H1 (cell line): ENCODE measurements around the gene SPATA25. TPM values are rescaled to one million over a fixed set of nuclear protein-coding genes. Genes with fewer than 3 reads are reported as not detected.

Source experiments
- CTCF ChIA-PET: fragments of 300-600 bp; sonication (Branson Sonifier 250); formaldehyde crosslinking; loops from one replicate; lab custom pipeline; 2021; ENCODE audit not compliant: partially characterized antibody; lab: Charles Lee
- POLR2A ChIA-PET: fragments of 300-600 bp; sonication (Branson Sonifier 250); formaldehyde crosslinking; loops from one replicate; lab custom pipeline; 2021; ENCODE audit warnings: inconsistent platforms; ENCODE audit not compliant: partially characterized antibody; lab: Charles Lee
- DNase-seq, 2 experiments: peaks; one replicate each; pipeline versions ENCODE4 v3.0.0 to v3.0.0-alpha.2; 2010 to 2022; ENCODE audit warnings: low spot score in 2 of 2, low read depth in 1 of 2, mixed read lengths in 1 of 2
- FAIRE-seq: peaks from 2 replicates; lab custom pipeline; 2011; peaks lifted over from hg19 to GRCh38; lab: Jason Lieb, UNC
- H2AFZ ChIP-seq: 2 replicates; pipeline ENCODE4 v1.8.1; 2012; ENCODE audit warnings: low read length, inconsistent platforms
- H2AK5ac ChIP-seq: 2 replicates; pipeline ENCODE4 v1.6.1; 2013; ENCODE audit warnings: low read depth, low read length
- H2BK120ac ChIP-seq: replicated peaks from 2 replicates; pipeline ENCODE3; 2013; ENCODE audit warnings: low read depth, low read length, inconsistent platforms
- H2BK12ac ChIP-seq: 2 replicates; pipeline ENCODE4 v1.6.1; 2013; ENCODE audit warnings: low read depth, low read length
- H2BK15ac ChIP-seq: 2 replicates; pipeline ENCODE4 v1.6.1; 2013; ENCODE audit warnings: low read length
- H2BK20ac ChIP-seq: 2 replicates; pipeline ENCODE4 v1.6.1; 2013; ENCODE audit warnings: low read length
- H2BK5ac ChIP-seq: 2 replicates; pipeline ENCODE4 v1.6.1; 2013; ENCODE audit warnings: low read depth, low read length
- H3K14ac ChIP-seq: 2 replicates; pipeline ENCODE4 v1.6.1; 2013; ENCODE audit warnings: inconsistent platforms; ENCODE audit not compliant: insufficient read length
- H3K18ac ChIP-seq: 2 replicates; pipeline ENCODE4 v1.6.1; 2013; ENCODE audit warnings: low read length; ENCODE audit errors: extremely low read depth
- H3K23ac ChIP-seq: 2 replicates; pipeline ENCODE4 v1.6.1; 2013; ENCODE audit warnings: inconsistent platforms; ENCODE audit not compliant: insufficient read length
- H3K23me2 ChIP-seq: 2 replicates; pipeline ENCODE4 v1.6.1; 2013; ENCODE audit warnings: low read depth, low read length
- H3K27ac ChIP-seq: 2 replicates; pipeline ENCODE4 v1.6.1; 2011; ENCODE audit warnings: low read depth, low read length, inconsistent platforms
- H3K27me3 ChIP-seq, 4 experiments: replicated peaks in 1 of 4; 1 replicate in 1 of 4; 2 replicates in 3 of 4; pipeline versions ENCODE4 v1.6.1 to v1.8.1; 2011 to 2013; ENCODE audit warnings: low read length in 3 of 4, mild to moderate bottlenecking in 3 of 4, inconsistent platforms in 2 of 4, mixed read lengths in 2 of 4, moderate library complexity in 1 of 4; ENCODE audit not compliant: control insufficient read depth in 3 of 4, insufficient read depth in 3 of 4; ENCODE audit errors: extremely low read depth in 1 of 4
- H3K36me3 ChIP-seq, 4 experiments: 2 replicates each; pipeline versions ENCODE4 v1.6.1 to v1.8.1; 2011 to 2013; ENCODE audit warnings: mild to moderate bottlenecking in 4 of 4, low read length in 3 of 4, moderate library complexity in 2 of 4, control low read depth in 1 of 4, inconsistent platforms in 1 of 4; ENCODE audit not compliant: insufficient read depth in 4 of 4, control insufficient read depth in 2 of 4
- H3K4ac ChIP-seq: replicated peaks from 2 replicates; pipeline ENCODE3; 2013; ENCODE audit warnings: low read length, low read depth, mixed read lengths, inconsistent platforms; ENCODE audit not compliant: insufficient read length
- H3K4me1 ChIP-seq, 4 experiments: replicated peaks in 1 of 4; 1 replicate in 1 of 4; 2 replicates in 3 of 4; pipeline versions ENCODE4 v1.6.1 to v1.8.1; 2011 to 2013; ENCODE audit warnings: low read length in 3 of 4, inconsistent platforms in 2 of 4, mixed read lengths in 1 of 4; ENCODE audit not compliant: insufficient read depth in 4 of 4, control insufficient read depth in 3 of 4
- H3K4me2 ChIP-seq, 2 experiments: 2 replicates each; pipeline versions ENCODE4 v1.6.1 to v1.8.1; 2011 to 2013; ENCODE audit warnings: low read depth in 2 of 2, low read length in 2 of 2, control low read depth in 1 of 2, inconsistent platforms in 1 of 2, mild to moderate bottlenecking in 1 of 2; ENCODE audit not compliant: insufficient read depth in 1 of 2
- H3K4me3 ChIP-seq, 4 experiments: fragments of 200-600, 300-600 bp in 1 of 4; sonication (generic), shearing (Covaris generic), sonication (Bioruptor Twin) in 1 of 4; 2 replicates each; pipeline versions ENCODE4 v1.5.1 to v1.8.1; 2011 to 2016; ENCODE audit warnings: low read length in 4 of 4, low read depth in 3 of 4, control low read depth in 2 of 4, inconsistent platforms in 2 of 4, mild to moderate bottlenecking in 2 of 4, mixed read lengths in 1 of 4, moderate library complexity in 1 of 4; ENCODE audit not compliant: insufficient read depth in 2 of 4; ENCODE audit errors: extremely low read depth in 1 of 4
- H3K56ac ChIP-seq: replicated peaks from 2 replicates; pipeline ENCODE3; 2013; ENCODE audit warnings: low read depth, mild to moderate bottlenecking, mixed read lengths, low read length, inconsistent platforms; ENCODE audit not compliant: insufficient read length
- H3K79me1 ChIP-seq: 2 replicates; pipeline ENCODE4 v1.6.1; 2013; ENCODE audit warnings: low read depth, low read length, control low read depth
- H3K79me2 ChIP-seq, 2 experiments: 2 replicates each; pipeline versions ENCODE4 v1.6.1 to v1.8.1; 2012 to 2013; ENCODE audit warnings: low read length in 2 of 2, mild to moderate bottlenecking in 2 of 2, inconsistent platforms in 1 of 2; ENCODE audit not compliant: insufficient read depth in 2 of 2, control insufficient read depth in 1 of 2
- H3K9ac ChIP-seq, 4 experiments: replicated peaks in 1 of 4; 1 replicate in 1 of 4; 2 replicates in 3 of 4; pipeline versions ENCODE4 v1.6.1 to v1.8.1; 2011 to 2013; ENCODE audit warnings: low read depth in 3 of 4, low read length in 3 of 4, control low read depth in 2 of 4, mild to moderate bottlenecking in 2 of 4, moderate library complexity in 2 of 4, inconsistent platforms in 1 of 4; ENCODE audit errors: extremely low read depth in 1 of 4
- H3K9me3 ChIP-seq, 2 experiments: 2 replicates each; pipeline versions ENCODE4 v1.6.1 to v1.8.1; 2012 to 2013; ENCODE audit warnings: mild to moderate bottlenecking in 2 of 2, moderate library complexity in 2 of 2, control low read depth in 1 of 2, inconsistent platforms in 1 of 2, low read depth in 1 of 2, low read length in 1 of 2, mixed read lengths in 1 of 2; ENCODE audit not compliant: insufficient read depth in 2 of 2
- H4K20me1 ChIP-seq, 2 experiments: replicated peaks in 1 of 2; 2 replicates each; pipeline versions ENCODE3 to v1.8.1; 2011 to 2013; ENCODE audit warnings: inconsistent platforms in 2 of 2, low read length in 2 of 2, mild to moderate bottlenecking in 1 of 2; ENCODE audit not compliant: insufficient read depth in 2 of 2, control insufficient read depth in 1 of 2
- H4K5ac ChIP-seq: 2 replicates; pipeline ENCODE4 v1.6.1; 2013; ENCODE audit warnings: low read length, low read depth, mixed read lengths, inconsistent platforms; ENCODE audit not compliant: insufficient read length
- H4K8ac ChIP-seq: 2 replicates; pipeline ENCODE4 v1.8.0; 2013; ENCODE audit warnings: mild to moderate bottlenecking, moderate library complexity, low read length, inconsistent platforms; ENCODE audit not compliant: insufficient read depth; ENCODE audit errors: extremely low read depth
- H4K91ac ChIP-seq: replicated peaks from 2 replicates; pipeline ENCODE3; 2013; ENCODE audit warnings: low read length, mixed read lengths, inconsistent platforms; ENCODE audit not compliant: insufficient read length
- CHD1 ChIP-seq: IDR thresholded peaks from 2 replicates; pipeline ENCODE4 v1.6.1; 2012; ENCODE audit warnings: low read depth, low read length, improper control_type of control experiment
- CTBP2 ChIP-seq: IDR thresholded peaks from 2 replicates; pipeline ENCODE4 v1.7.0; 2011; ENCODE audit warnings: borderline replicate concordance, mild to moderate bottlenecking, moderate library complexity, mixed read lengths, low read length; ENCODE audit not compliant: insufficient read depth, insufficient read length
- EP300 ChIP-seq, 2 experiments: IDR thresholded peaks; 1 replicate in 1 of 2; 2 replicates in 1 of 2; pipeline ENCODE4 v1.6.1; 2011 to 2012; ENCODE audit warnings: low read depth in 2 of 2, low read length in 2 of 2, mild to moderate bottlenecking in 2 of 2, borderline replicate concordance in 1 of 2, inconsistent platforms in 1 of 2, moderate library complexity in 1 of 2
- KDM4A ChIP-seq: IDR thresholded peaks from one replicate; pipeline ENCODE4 v1.7.1; 2012; ENCODE audit warnings: low read depth, mild to moderate bottlenecking, moderate library complexity, low read length, inconsistent platforms; ENCODE audit not compliant: severe bottlenecking
- POLR2A ChIP-seq, 2 experiments: IDR thresholded peaks; 1 replicate in 1 of 2; 2 replicates in 1 of 2; pipeline ENCODE4 v1.6.1; 2011; ENCODE audit warnings: low read depth in 2 of 2, low read length in 2 of 2, mild to moderate bottlenecking in 2 of 2; ENCODE audit errors: control extremely low read depth in 1 of 2
- RNF2 ChIP-seq: fragments of 200-900, 300-1000 bp; sonication (generic); IDR thresholded peaks from 2 replicates; pipeline ENCODE4 v1.7.1; 2016; ENCODE audit warnings: borderline replicate concordance, low read depth, mild to moderate bottlenecking, antibody characterized with exemption, low read length; ENCODE audit not compliant: poor library complexity, severe bottlenecking; ENCODE audit errors: missing control alignments
- RXRA ChIP-seq: IDR thresholded peaks from 2 replicates; pipeline ENCODE4 v1.6.1; 2011; ENCODE audit warnings: low read depth, mild to moderate bottlenecking, low read length, moderate library complexity; ENCODE audit not compliant: insufficient read depth
- SP2 ChIP-seq: IDR thresholded peaks from 2 replicates; pipeline ENCODE4 v1.6.1; 2012; ENCODE audit warnings: mild to moderate bottlenecking, low read length, inconsistent platforms
- SRF ChIP-seq: IDR thresholded peaks from 2 replicates; pipeline ENCODE4 v1.6.1; 2011; ENCODE audit warnings: mild to moderate bottlenecking, low read depth, low read length, moderate library complexity
- YY1 ChIP-seq: IDR thresholded peaks from 2 replicates; pipeline ENCODE4 v1.6.1; 2011; ENCODE audit warnings: low read depth, mild to moderate bottlenecking, low read length
- WGBS, 2 experiments: shearing (Covaris generic) in 1 of 2; methylation state at CpG; one replicate each; pipeline versions ENCODE4 v1.1.6 to v1.1.7; 2013 to 2015; ENCODE audit warnings: low lambda C conversion rate in 2 of 2, mixed read lengths in 2 of 2, inconsistent platforms in 1 of 2, low coverage in 1 of 2, missing lambda C conversion rate in 1 of 2; ENCODE audit not compliant: insufficient replicate concordance in 2 of 2, insufficient coverage in 1 of 2, insufficient read length in 1 of 2; ENCODE audit errors: extremely low coverage in 1 of 2, missing lambda C conversion rate in 1 of 2; 5-methylcytosine and 5-hydroxymethylcytosine counted together
- polyA plus RNA-seq, 7 experiments: library from polyadenylated mRNA; depleted of rRNA in 3 of 7; stranded (reverse) in 5 of 7; unstranded in 2 of 7; fragments of >200 nt in 5 of 7; fragments of 200-250 nt in 2 of 7; gene quantifications; 1 replicate in 5 of 7; 2 replicates in 1 of 7; 4 replicates in 1 of 7; pipeline versions ENCODE4 v1.2.1 to v1.2.3, GENCODE V29; 2011 to 2013; ENCODE audit warnings: missing spikeins in 2 of 7, mixed read lengths in 2 of 7
- total RNA-seq: library from RNA; stranded (reverse); fragmentation: NEBNext Ultra II Directional; extraction: Animal tissue kit (Norgen Biotek cat#: 25700); gene quantifications from 2 replicates; pipeline ENCODE4 v1.2.1, GENCODE V29; 2021

Gene SPATA25
- total and polyA plus RNA-seq, 2 of the 8 experiments (the other 6 are each of a cell fraction or from before 2014, with no cell fraction given): 2.0 to 3.0 TPM

DNA sequence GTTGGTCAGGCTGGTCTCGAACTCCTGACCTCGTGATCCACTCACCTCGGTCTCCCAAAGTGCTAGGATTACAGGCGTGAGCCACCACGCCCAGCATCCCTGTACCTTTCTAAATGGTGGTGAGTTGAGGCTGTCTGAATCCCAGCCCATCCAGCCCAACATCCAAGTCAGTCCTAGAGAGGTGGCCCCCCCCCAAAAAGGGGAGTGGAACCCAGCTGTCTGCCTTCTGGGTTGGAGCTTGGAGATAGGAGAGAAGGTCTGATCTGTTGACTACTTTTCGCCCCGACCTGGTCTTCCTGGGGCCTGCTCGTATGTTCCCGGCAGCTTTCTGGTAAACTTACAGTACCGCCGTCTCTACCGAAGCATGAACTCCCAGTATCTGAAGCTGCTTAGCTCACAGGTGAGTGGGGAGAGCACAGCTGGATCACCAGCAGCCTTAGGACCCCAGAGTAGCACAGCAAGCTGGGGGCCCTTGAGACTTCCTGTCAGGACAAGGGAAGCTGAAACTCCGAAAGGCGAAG lies 9.3 kb upstream of the SPATA25 start:
- Histone ChIP-seq H3K4me1 (peaks cover 0 to 3% (median 3%) of the 10 kb centered on the region in 4 experiments; a peak in 6 of 7 replicates), H2BK5ac (no peak overlapping the region), H3K36me3 (peaks cover 15 to 45% (median 37%) of the 10 kb centered on the region in 4 experiments), H4K91ac (no peak overlapping the region), H3K23ac (no peak overlapping the region), H3K4ac (no peak overlapping the region), H2AFZ (no peak overlapping the region), H3K79me2 (no peaks in the 10 kb centered on the region), H3K9me3 (no peaks in the 10 kb centered on the region), H3K4me2 (no peak overlapping the region), H3K4me3 (no peak overlapping the region), H4K8ac (no peak overlapping the region), H2BK12ac (no peak overlapping the region), H3K56ac (no peak overlapping the region), H3K9ac (no peak overlapping the region), H3K14ac (no peak overlapping the region), H3K18ac (no peak overlapping the region), H2BK20ac (no peak overlapping the region), H2BK120ac (no peak overlapping the region), H4K20me1 (peaks cover 0 to 14% of the 10 kb centered on the region in 2 experiments), H2AK5ac (no peak overlapping the region), H3K27ac (no peak overlapping the region), H2BK15ac (no peak overlapping the region), H3K79me1 (no peaks in the 10 kb centered on the region; the same call in 1 of the 2 replicates), H3K27me3 (no peaks in the 10 kb centered on the region), H4K5ac (no peak overlapping the region), H3K23me2 (peaks cover 2% of the 10 kb centered on the region; the same call in 1 of the 2 replicates)
- TF ChIP-seq KDM4A: no peak
- no peak for TF ChIP-seq SRF
- TF ChIP-seq YY1: no peak
- TF ChIP-seq CHD1: no peak
- TF ChIP-seq POLR2A (IDR thresholded peaks at IDR 0.05; ENCODE audit: control extremely low read depth in 1 of 2, low read depth in 2 of 2, low read length in 2 of 2): no peak
- no peak for TF ChIP-seq SP2
- no peak for TF ChIP-seq CTBP2
- TF ChIP-seq RNF2: no peak
- no peak for TF ChIP-seq RXRA
- TF ChIP-seq EP300 (IDR thresholded peaks at IDR 0.05; ENCODE audit: borderline replicate concordance in 1 of 2, low read depth in 2 of 2, low read length in 2 of 2): no peak
- FAIRE-seq (no peak), DNase-seq (no peak)
- 96% methylated on average over 14 of the region's 14 CpGs; no CpG with 5 or more reads in 1 of the 2 experiments for WGBS, 2 experiments
- ChIA-PET CTCF (interaction anchor here (0.8 kb wide), 1 partner anchor 74 kb away, joined by 4 read pairs; no protein-coding TSS in a partner anchor), POLR2A (interaction anchor here (0.7 to 11.2 kb wide), 12 partner anchors 10 to 72 kb away, joined by 3 to 172 read pairs (median 4); partner anchors contain the start of genes PCIF1 and PLTP)
